B cell (primary cell): ENCODE measurements around the gene MRGPRG. TPM values are rescaled to one million over a fixed set of nuclear protein-coding genes. Genes with fewer than 3 reads are reported as not detected.

Source experiments
- ATAC-seq: fragments of 200-7000 bp; cut with Tn5 transposase; one replicate; pipeline ENCODE4 v1.10.0; 2021; ENCODE audit warnings: low read depth, mild to moderate bottlenecking, moderate number of reproducible peaks, moderate library complexity
- CTCF ChIA-PET: fragments of 350-600 bp; sonication (Branson Sonifier 250); formaldehyde crosslinking; loops from one replicate; lab custom pipeline; 2021; ENCODE audit warnings: antibody characterized with exemption, inconsistent platforms; lab: Charles Lee
- POLR2A ChIA-PET: fragments of 350-600 bp; sonication (Branson Sonifier 250); formaldehyde crosslinking; loops from one replicate; lab custom pipeline; 2021; ENCODE audit warnings: antibody characterized with exemption; lab: Charles Lee
- DNase-seq: peaks from one replicate; pipeline ENCODE4 v3.0.0; 2013
- H2AFZ ChIP-seq: 2 replicates; pipeline ENCODE4 v1.6.1; 2012; ENCODE audit warnings: mild to moderate bottlenecking, low read depth, low read length; ENCODE audit not compliant: insufficient read depth, poor library complexity, severe bottlenecking
- H3K27ac ChIP-seq, 2 donors: 1 replicate in 1 of 2; 2 replicates in 1 of 2; pipeline ENCODE4 v1.5.1; 2012 to 2013; ENCODE audit warnings: low read length in 2 of 2, mild to moderate bottlenecking in 2 of 2, moderate library complexity in 1 of 2
- H3K27me3 ChIP-seq, 4 experiments: fragments of 200-600 bp in 1 of 4; sonication (generic) in 1 of 4; replicated peaks in 1 of 4; 1 replicate in 2 of 4; 2 replicates in 2 of 4; pipeline versions ENCODE4 v1.6.1 to v1.7.0; 2013 to 2016; ENCODE audit warnings: low read length in 3 of 4, mild to moderate bottlenecking in 2 of 4, mixed read lengths in 1 of 4, moderate library complexity in 1 of 4; ENCODE audit not compliant: insufficient read depth in 4 of 4, control insufficient read depth in 3 of 4; ENCODE audit errors: control extremely low read depth in 1 of 4
- H3K36me3 ChIP-seq, 2 experiments: replicated peaks in 1 of 2; 1 replicate in 1 of 2; 2 replicates in 1 of 2; pipeline versions ENCODE4 v1.6.1 to v1.7.1; 2013; ENCODE audit warnings: low read length in 1 of 2; ENCODE audit not compliant: insufficient read depth in 2 of 2, control insufficient read depth in 1 of 2; ENCODE audit errors: control extremely low read depth in 1 of 2, extremely low read depth in 1 of 2
- H3K4me1 ChIP-seq, 2 donors: fragments of 200-600 bp in 1 of 2; sonication (generic) in 1 of 2; 1 replicate in 1 of 2; 2 replicates in 1 of 2; pipeline versions ENCODE4 v1.5.1 to v1.6.1; 2013 to 2017; ENCODE audit warnings: low read length in 2 of 2; ENCODE audit not compliant: control insufficient read depth in 2 of 2, insufficient read depth in 2 of 2
- H3K4me2 ChIP-seq: replicated peaks from 2 replicates; pipeline ENCODE3; 2012; ENCODE audit warnings: mild to moderate bottlenecking, low read depth, low read length; ENCODE audit not compliant: poor library complexity, severe bottlenecking
- H3K4me3 ChIP-seq, 5 experiments: fragments of 200-600 bp in 1 of 5; sonication (generic) in 1 of 5; 1 replicate in 3 of 5; 2 replicates in 2 of 5; pipeline versions ENCODE4 v1.5.1 to v1.7.0; 2011 to 2016; ENCODE audit warnings: low read length in 4 of 5, mild to moderate bottlenecking in 4 of 5, low read depth in 2 of 5, control low read depth in 1 of 5, moderate library complexity in 1 of 5; ENCODE audit not compliant: insufficient read depth in 1 of 5; ENCODE audit errors: control extremely low read depth in 1 of 5, extremely low read depth in 1 of 5
- H3K79me2 ChIP-seq: fragments of 200-600 bp; sonication (generic); one replicate; pipeline ENCODE4 v1.6.0; 2016; ENCODE audit warnings: low read length; ENCODE audit not compliant: control insufficient read depth, insufficient read depth
- H3K9ac ChIP-seq: fragments of 200-600 bp; sonication (generic); 2 replicates; pipeline ENCODE4 v1.6.1; 2017; ENCODE audit warnings: mild to moderate bottlenecking, low read length, moderate library complexity
- H3K9me3 ChIP-seq, 3 donors: one replicate each; pipeline versions ENCODE4 v1.6.1 to v1.7.1; 2013; ENCODE audit warnings: low read length in 2 of 3; ENCODE audit not compliant: control insufficient read depth in 2 of 3, insufficient read depth in 1 of 3; ENCODE audit errors: control extremely low read depth in 1 of 3
- H4K20me1 ChIP-seq: 2 replicates; pipeline ENCODE4 v1.6.0; 2012; ENCODE audit warnings: mild to moderate bottlenecking, low read length; ENCODE audit not compliant: insufficient read depth, control insufficient read depth, poor library complexity, severe bottlenecking
- H3K27ac Mint-ChIP-seq: one replicate; pipeline ENCODE4 v1.8.0; 2021; ENCODE audit warnings: mixed read lengths
- H3K27me3 Mint-ChIP-seq: one replicate; pipeline ENCODE4 v1.8.0; 2021; ENCODE audit warnings: mixed read lengths
- H3K4me1 Mint-ChIP-seq: one replicate; pipeline ENCODE4 v1.8.0; 2021; ENCODE audit warnings: mixed read lengths
- H3K4me3 Mint-ChIP-seq: one replicate; pipeline ENCODE4 v1.8.0; 2021; ENCODE audit warnings: mixed read lengths
- H3K9me3 Mint-ChIP-seq: one replicate; pipeline ENCODE4 v1.8.0; 2022; ENCODE audit warnings: mixed read lengths; ENCODE audit not compliant: insufficient read depth
- CTCF ChIP-seq: fragments of 200-600 bp; IDR thresholded peaks from one replicate; pipeline ENCODE4 v1.8.0; 2022; ENCODE audit warnings: antibody characterized with exemption, mild to moderate bottlenecking
- EZH2 ChIP-seq: IDR thresholded peaks from 2 replicates; pipeline ENCODE4 v1.6.1; 2012; ENCODE audit warnings: borderline replicate concordance, low read depth, mild to moderate bottlenecking, moderate library complexity, low read length; ENCODE audit not compliant: insufficient read depth, poor library complexity, severe bottlenecking
- WGBS: methylation state at CpG from one replicate; pipeline ENCODE4 v1.1.5; 2013; ENCODE audit warnings: missing lambda C conversion rate; ENCODE audit not compliant: insufficient coverage; 5-methylcytosine and 5-hydroxymethylcytosine counted together
- intact Hi-C: fragments of 100-400 bp; cut with micrococcal nuclease; formaldehyde crosslinking; loops from one replicate; pipeline ENCODE4 v1.10.0; 2022
- polyA plus RNA-seq: library from polyadenylated mRNA; depleted of rRNA; stranded (reverse); fragments of >200 nt; gene quantifications from 2 replicates; pipeline ENCODE4 v1.2.3, GENCODE V29; 2012
- total RNA-seq, 2 donors: library from RNA; stranded (reverse); fragments of 120-200 nt in 1 of 2; gene quantifications; 1 replicate in 1 of 2; 2 replicates in 1 of 2; pipeline versions ENCODE4 v1.2.3 to v1.2.4, GENCODE V29; 2013 to 2022

The MRGPRG gene
- total and polyA plus RNA-seq, 2 donors (not counting 1 experiment from before 2014, with no cell fraction given) = not detected

- intact Hi-C loops = no loop called here
- TF ChIP-seq CTCF = no peak
- TF ChIP-seq EZH2 = no peak
- H3K9me3 Mint-ChIP-seq = no peaks in the 10 kb centered on the region
- no peak overlapping the region for H3K4me3 Mint-ChIP-seq
- Histone ChIP-seq H3K79me2 (no peaks in the 10 kb centered on the region), H4K20me1 (no peaks in the 10 kb centered on the region), H2AFZ (no peak overlapping the region), H3K9me3 (no peaks in the 10 kb centered on the region), H3K27ac (no peak overlapping the region), H3K9ac (no peak overlapping the region), H3K4me1 (no peaks in the 10 kb centered on the region), H3K27me3 (peaks cover 0 to 7% (median 0%) of the 10 kb centered on the region in 4 experiments), H3K36me3 (no peaks in the 10 kb centered on the region), H3K4me2 (no peak overlapping the region), H3K4me3 (no peak overlapping the region)
- CTCF ChIA-PET = no interaction called here
- peaks cover 9% of the 10 kb centered on the region for H3K27me3 Mint-ChIP-seq
- POLR2A ChIA-PET = no interaction called here
- DNase-seq (no peak), ATAC-seq (no peak)
- 86% methylated on average over 18 of the region's 21 CpGs for WGBS
- no peaks in the 10 kb centered on the region for H3K4me1 Mint-ChIP-seq
- H3K27ac Mint-ChIP-seq = no peak overlapping the region
These were observed 2.2 kb upstream of the MRGPRG start for GRCh38 chr11:3220521-3221407.

- no peaks in the 10 kb centered on the region for H3K4me1 ChIP-seq
- H3K4me3 ChIP-seq = no peak overlapping the region
- no peak overlapping the region for H3K9ac ChIP-seq
- H3K27me3 Mint-ChIP-seq = peaks cover 11% of the 10 kb centered on the region
- no peaks in the 10 kb centered on the region for H3K9me3 Mint-ChIP-seq
- no peak overlapping the region for H2AFZ ChIP-seq
- 71% methylated on average over 9 of the region's 11 CpGs for WGBS
- H3K27ac Mint-ChIP-seq = no peak overlapping the region
- no peaks in the 10 kb centered on the region for H4K20me1 ChIP-seq
- H3K27me3 ChIP-seq = peaks cover 0 to 8% (median 0%) of the 10 kb centered on the region in 4 experiments
- TF ChIP-seq CTCF = no peak
- TF ChIP-seq EZH2 = no peak
- DNase-seq = no peak
- ChIA-PET CTCF (no interaction called here), POLR2A (no interaction called here)
- H3K4me1 Mint-ChIP-seq = no peaks in the 10 kb centered on the region
- no peaks in the 10 kb centered on the region for H3K36me3 ChIP-seq
- no peaks in the 10 kb centered on the region for H3K79me2 ChIP-seq
- no peak for ATAC-seq
- no peak overlapping the region for H3K4me3 Mint-ChIP-seq
- intact Hi-C loops = no loop called here
- no peak overlapping the region for H3K4me2 ChIP-seq
- H3K27ac ChIP-seq = no peak overlapping the region
- no peaks in the 10 kb centered on the region for H3K9me3 ChIP-seq
These were observed 1.5 kb upstream of the MRGPRG start for GRCh38 chr11:3220101-3220500.
